GM18511 (cell line): ENCODE data around the gene UNC13A.

Source experiments
- ATAC-seq: cut with Tn5 transposase; IDR thresholded peaks from one replicate; pipeline ENCODE4 v1.9.1; 2021; ENCODE audit warnings: mild to moderate bottlenecking, moderate library complexity; ENCODE audit not compliant: unreplicated experiment

Gene UNC13A

GRCh38 chr19:17632577-17632976 is 55.6 kb downstream of the UNC13A start:
- no peak for ATAC-seq

- ATAC-seq, result no peak
Measured at GRCh38 chr19:17629760-17630159, 58.4 kb downstream of the UNC13A start.

- no peak for ATAC-seq
Measured at GRCh38 chr19:17627921-17628320, 60.2 kb downstream of the UNC13A start.

- ATAC-seq, result no peak
Measured at GRCh38 chr19:17627161-17627560, 61.0 kb downstream of the UNC13A start.

GRCh38 chr19:17626456-17627015 is 61.6 kb downstream of the UNC13A start:
- ATAC-seq, result no peak

- no peak for ATAC-seq
Measured at GRCh38 chr19:17625980-17626379, 62.2 kb downstream of the UNC13A start.

- no peak for ATAC-seq
Measured at GRCh38 chr19:17625043-17625442, 63.1 kb downstream of the UNC13A start.

GRCh38 chr19:17624314-17624991 is 63.7 kb downstream of the UNC13A start:
- ATAC-seq, result no peak

- no peak for ATAC-seq
Measured at GRCh38 chr19:17623224-17623935, 64.8 kb downstream of the UNC13A start.

GRCh38 chr19:17620696-17621095 is 67.5 kb downstream of the UNC13A start:
- no peak for ATAC-seq

- no peak for ATAC-seq
Measured at GRCh38 chr19:17618936-17619335, 69.2 kb downstream of the UNC13A start.

GRCh38 chr19:17618281-17618903 is 69.8 kb downstream of the UNC13A start:
- ATAC-seq, result no peak

- ATAC-seq, result no peak
Measured at GRCh38 chr19:17617807-17618192, 70.4 kb downstream of the UNC13A start.

GRCh38 chr19:17616961-17617806 is 71.0 kb downstream of the UNC13A start:
- no peak for ATAC-seq

- ATAC-seq, result no peak
Measured at GRCh38 chr19:17616686-17616960, 71.5 kb downstream of the UNC13A start.

- no peak for ATAC-seq
Measured at GRCh38 chr19:17615889-17616685, 72.1 kb downstream of the UNC13A start.

- no peak for ATAC-seq
Measured at GRCh38 chr19:17614476-17614875, 73.7 kb downstream of the UNC13A start.

- ATAC-seq, result no peak
Measured at GRCh38 chr19:17611462-17612244, 76.5 kb downstream of the UNC13A start.

GRCh38 chr19:17610384-17610783 is 77.8 kb downstream of the UNC13A start:
- no peak for ATAC-seq

GRCh38 chr19:17607936-17608335 is 80.2 kb downstream of the UNC13A start:
- ATAC-seq, result no peak
